ENCODE measurements around the gene ZBTB24. TPM values are rescaled to one million over a fixed set of nuclear protein-coding genes. Genes with fewer than 3 reads are reported as not detected.

The ZBTB24 gene
- total and polyA plus RNA-seq, 7 experiments from 2014 or later: 6.9 to 26.6 (median 12.4) TPM

GRCh38 chr6:109491207-109491938 is 8.4 kb upstream of the ZBTB24 start:
- DNase-seq (peak in 6 of 9 donors; percentile 23 to 57 (median 39)), ATAC-seq (peak; percentile 92)
- intact Hi-C loops (cut with micrococcal nuclease): loop anchor here (1.0 to 2.0 kb wide), 3 partner anchors 8 to 199 kb away; partner anchors contain the start of genes ZBTB24 (in 2 of the 2), AK9 (in 1 of the 2) and FIG4 (in 1 of the 2)
- H3K36me3 ChIP-seq (ENCODE audit: control insufficient read depth in 2 of 3, insufficient read depth in 3 of 3, low read length in 3 of 3): no peaks in the 10 kb centered on the region
- POLR2A ChIA-PET: interaction anchor here (0.8 to 2.4 kb wide), 7 partner anchors 10 to 112 kb away, joined by 3 to 11 read pairs (median 4); partner anchors contain the start of genes CD164, PPIL6 and SMPD2
- H3K27ac ChIP-seq (ENCODE audit: low read depth, low read length): peak overlapping the region; percentile 1
- peak overlapping the region; percentile 19 to 84 (median 60) for H3K27ac Mint-ChIP-seq
- no peaks in the 10 kb centered on the region for H3K27me3 ChIP-seq (ENCODE audit: control insufficient read depth in 2 of 2, insufficient read depth in 2 of 2, low read length in 2 of 2)
- CTCF ChIA-PET: interaction anchor here (1.4 to 1.7 kb wide), 3 partner anchors 29 to 548 kb away, joined by 4 to 12 read pairs (median 8); no protein-coding TSS in a partner anchor
- peaks cover 12 to 36% (median 25%) of the 10 kb centered on the region in 7 donors for H3K4me1 Mint-ChIP-seq
- H3K4me3 Mint-ChIP-seq: peak overlapping the region in 8 of 10 donors; percentile 4 to 70 (median 42)
- H3K4me1 ChIP-seq (ENCODE audit: control insufficient read depth in 2 of 2, insufficient read depth in 2 of 2, low read length in 2 of 2): peaks cover 15 to 17% of the 10 kb centered on the region in 2 donors
- H3K9me3 ChIP-seq (ENCODE audit: control insufficient read depth in 2 of 3, low read length in 3 of 3): no peaks in the 10 kb centered on the region
- H3K9me3 Mint-ChIP-seq: no peaks in the 10 kb centered on the region
- peaks cover 0 to 5% (median 0%) of the 10 kb centered on the region in 5 donors for H3K27me3 Mint-ChIP-seq
- H3K36me3 Mint-ChIP-seq: no peaks in the 10 kb centered on the region
- no peak overlapping the region for H3K4me3 ChIP-seq (ENCODE audit: low read length)

- POLR2A ChIA-PET: interaction anchor here (0.7 to 2.4 kb wide), 6 partner anchors 9 to 903 kb away, joined by 3 to 11 read pairs (median 6); partner anchors contain the start of genes CD164, PPIL6 and SMPD2
- ATAC-seq (no peak), DNase-seq (no peak)
- intact Hi-C loops (cut with micrococcal nuclease): loop anchor here (1.0 to 2.0 kb wide), 3 partner anchors 7 to 200 kb away; partner anchors contain the start of genes ZBTB24 (in 2 of the 2), AK9 (in 1 of the 2) and FIG4 (in 1 of the 2)
- Histone ChIP-seq H3K9me3 (ENCODE audit: control insufficient read depth in 2 of 3, low read length in 3 of 3) (no peaks in the 10 kb centered on the region), H3K27me3 (ENCODE audit: control insufficient read depth in 2 of 2, insufficient read depth in 2 of 2, low read length in 2 of 2) (no peaks in the 10 kb centered on the region), H3K4me3 (ENCODE audit: low read length) (no peak overlapping the region), H3K27ac (ENCODE audit: low read depth, low read length) (no peak overlapping the region), H3K36me3 (ENCODE audit: control insufficient read depth in 2 of 3, insufficient read depth in 3 of 3, low read length in 3 of 3) (no peaks in the 10 kb centered on the region), H3K4me1 (ENCODE audit: control insufficient read depth in 2 of 2, insufficient read depth in 2 of 2, low read length in 2 of 2) (peaks cover 15 to 17% of the 10 kb centered on the region in 2 donors)
- peaks cover 12 to 30% (median 22%) of the 10 kb centered on the region in 7 donors for H3K4me1 Mint-ChIP-seq
- H3K27ac Mint-ChIP-seq: peak overlapping the region in 7 of 9 donors; percentile 26 to 84 (median 71)
- no peaks in the 10 kb centered on the region for H3K36me3 Mint-ChIP-seq
- no peaks in the 10 kb centered on the region for H3K9me3 Mint-ChIP-seq
- H3K4me3 Mint-ChIP-seq: peak overlapping the region in 5 of 10 donors; percentile 5 to 70 (median 44)
- peaks cover 0 to 5% (median 0%) of the 10 kb centered on the region in 5 donors for H3K27me3 Mint-ChIP-seq
- CTCF ChIA-PET: interaction anchor here (1.4 to 1.7 kb wide), 3 partner anchors 30 to 549 kb away, joined by 4 to 12 read pairs (median 8); no protein-coding TSS in a partner anchor
Observed at GRCh38 chr6:109490713-109491112, 7.7 kb upstream of the ZBTB24 start.

- DNase-seq: no peak
- POLR2A ChIA-PET: interaction anchor here (0.6 kb wide), 1 partner anchor 91 kb away, joined by 5 read pairs; no protein-coding TSS in a partner anchor
- H3K4me1 ChIP-seq (ENCODE audit: control insufficient read depth in 2 of 2, insufficient read depth in 2 of 2, low read length in 2 of 2): peaks cover 15 to 17% of the 10 kb centered on the region in 2 donors
- H3K36me3 Mint-ChIP-seq: no peaks in the 10 kb centered on the region
- CTCF ChIA-PET: no interaction called here
- H3K27me3 Mint-ChIP-seq: peaks cover 0 to 7% (median 0%) of the 10 kb centered on the region in 5 donors
- no peaks in the 10 kb centered on the region for H3K9me3 Mint-ChIP-seq
- no peak overlapping the region for H3K27ac ChIP-seq (ENCODE audit: low read depth, low read length)
- H3K9me3 ChIP-seq (ENCODE audit: control insufficient read depth in 2 of 3, low read length in 3 of 3): no peaks in the 10 kb centered on the region
- no peaks in the 10 kb centered on the region for H3K36me3 ChIP-seq (ENCODE audit: control insufficient read depth in 2 of 3, insufficient read depth in 3 of 3, low read length in 3 of 3)
- peaks cover 17 to 34% (median 32%) of the 10 kb centered on the region in 7 donors for H3K4me1 Mint-ChIP-seq
- intact Hi-C loops (cut with micrococcal nuclease): loop anchor here in 1 of 2 donors (10.0 kb wide), 4 partner anchors 1387 to 1997 kb away; partner anchors contain the start of genes AMD1, GTF3C6, OSTM1 and REV3L
- no peaks in the 10 kb centered on the region for H3K27me3 ChIP-seq (ENCODE audit: control insufficient read depth in 2 of 2, insufficient read depth in 2 of 2, low read length in 2 of 2)
- H3K27ac Mint-ChIP-seq: peak overlapping the region in 1 of 9 donors; percentile 57
- H3K4me3 Mint-ChIP-seq: no peak overlapping the region
- ATAC-seq: no peak
- no peak overlapping the region for H3K4me3 ChIP-seq (ENCODE audit: low read length)
Observed at GRCh38 chr6:109488001-109488400, 5.0 kb upstream of the ZBTB24 start.

- ChIA-PET POLR2A (no interaction called here), CTCF (interaction anchor here (0.7 kb wide), 1 partner anchor 553 kb away, joined by 5 read pairs; no protein-coding TSS in a partner anchor)
- no peaks in the 10 kb centered on the region for H3K9me3 Mint-ChIP-seq
- H3K4me1 ChIP-seq (ENCODE audit: control insufficient read depth in 2 of 2, insufficient read depth in 2 of 2, low read length in 2 of 2): peaks cover 14 to 21% of the 10 kb centered on the region in 2 donors
- peaks cover 8 to 13% (median 9%) of the 10 kb centered on the region in 5 donors for H3K36me3 Mint-ChIP-seq
- peak overlapping the region in 2 of 10 donors; percentile 10 to 68 for H3K4me3 Mint-ChIP-seq
- peaks cover 23 to 39% (median 36%) of the 10 kb centered on the region in 7 donors for H3K4me1 Mint-ChIP-seq
- intact Hi-C loops (cut with micrococcal nuclease): loop anchor here in 1 of 2 donors (10.0 kb wide), 4 partner anchors 1389 to 1999 kb away; partner anchors contain the start of genes AMD1, GTF3C6, OSTM1 and REV3L
- H3K36me3 ChIP-seq (ENCODE audit: control insufficient read depth in 2 of 3, insufficient read depth in 3 of 3, low read length in 3 of 3): peaks cover 0 to 1% (median 0%) of the 10 kb centered on the region in 3 experiments
- peaks cover 0 to 7% (median 0%) of the 10 kb centered on the region in 5 donors for H3K27me3 Mint-ChIP-seq
- peak overlapping the region in 2 of 9 donors; percentile 54 to 75 for H3K27ac Mint-ChIP-seq
- ATAC-seq (no peak), DNase-seq (no peak)
- no peak overlapping the region for H3K27ac ChIP-seq (ENCODE audit: low read depth, low read length)
- no peaks in the 10 kb centered on the region for H3K27me3 ChIP-seq (ENCODE audit: control insufficient read depth in 2 of 2, insufficient read depth in 2 of 2, low read length in 2 of 2)
- H3K9me3 ChIP-seq (ENCODE audit: control insufficient read depth in 2 of 3, low read length in 3 of 3): no peaks in the 10 kb centered on the region
- no peak overlapping the region for H3K4me3 ChIP-seq (ENCODE audit: low read length)
Observed at GRCh38 chr6:109486068-109486467, 3.0 kb upstream of the ZBTB24 start.

GRCh38 chr6:109485266-109485935 is 2.4 kb upstream of the ZBTB24 start:
- CTCF ChIA-PET: no interaction called here
- Histone ChIP-seq H3K27ac (ENCODE audit: low read depth, low read length) (peak overlapping the region; percentile 78), H3K27me3 (ENCODE audit: control insufficient read depth in 2 of 2, insufficient read depth in 2 of 2, low read length in 2 of 2) (no peaks in the 10 kb centered on the region)

More at GRCh38 chr6:109485266-109485935, 2.4 kb upstream of the ZBTB24 start:
- peaks cover 16 to 21% of the 10 kb centered on the region in 2 donors for H3K4me1 ChIP-seq (ENCODE audit: control insufficient read depth in 2 of 2, insufficient read depth in 2 of 2, low read length in 2 of 2)
- H3K9me3 ChIP-seq (ENCODE audit: control insufficient read depth in 2 of 3, low read length in 3 of 3): no peaks in the 10 kb centered on the region
- H3K4me3 Mint-ChIP-seq: peak overlapping the region in 2 of 10 donors; percentile 10 to 68
- POLR2A ChIA-PET: interaction anchor here (0.6 to 4.3 kb wide), 4 partner anchors 30 to 103 kb away, joined by 3 to 28 read pairs (median 4); partner anchors contain the start of genes CD164, PPIL6 and SMPD2
- peak overlapping the region in 5 of 9 donors; percentile 2 to 95 (median 50) for H3K27ac Mint-ChIP-seq
- no peak overlapping the region for H3K4me3 ChIP-seq (ENCODE audit: low read length)
- no peaks in the 10 kb centered on the region for H3K9me3 Mint-ChIP-seq
- ATAC-seq (no peak), DNase-seq (no peak)
- intact Hi-C loops (cut with micrococcal nuclease): loop anchor here in 1 of 2 donors (10.0 kb wide), 4 partner anchors 1389 to 1999 kb away; partner anchors contain the start of genes AMD1, GTF3C6, OSTM1 and REV3L
- peaks cover 0 to 7% (median 6%) of the 10 kb centered on the region in 3 experiments for H3K36me3 ChIP-seq (ENCODE audit: control insufficient read depth in 2 of 3, insufficient read depth in 3 of 3, low read length in 3 of 3)
- peaks cover 9 to 19% (median 16%) of the 10 kb centered on the region in 5 donors for H3K36me3 Mint-ChIP-seq
- H3K27me3 Mint-ChIP-seq: peaks cover 0 to 7% (median 0%) of the 10 kb centered on the region in 5 donors
- peaks cover 23 to 39% (median 37%) of the 10 kb centered on the region in 7 donors for H3K4me1 Mint-ChIP-seq

Measured in naive thymus-derived CD4-positive, alpha-beta T cell (primary cell).